Neural cell (in vitro differentiated cells): ENCODE measurements around the gene SUMF1.

Source experiments
- CTCF ChIP-seq: fragments of 450-650 bp; IDR thresholded peaks from 2 replicates; pipeline ENCODE4 v1.5.1; 2014; ENCODE audit warnings: antibody characterized with exemption, mild to moderate bottlenecking, moderate library complexity; ENCODE audit not compliant: poor library complexity, severe bottlenecking
- EZH2 ChIP-seq: fragments of 200-600, 300-800 bp; shearing (Covaris generic), sonication (generic); IDR thresholded peaks from 2 replicates; pipeline ENCODE4 v1.6.1; 2014; ENCODE audit warnings: antibody characterized with exemption, low read length, borderline replicate concordance, mild to moderate bottlenecking; ENCODE audit not compliant: insufficient read depth, poor library complexity, severe bottlenecking

GRCh38 chr3:4460334-4460733 is 6.7 kb downstream of the SUMF1 start:
- TF ChIP-seq CTCF: no peak
- TF ChIP-seq EZH2: no peak
